DMS79 treated with DMSO at 0.1 percent for 48 hours (cell line): Measurements from ENCODE around the gene CCDC54.
"Not testable (repeated sequence)": the region's sequence is repeated elsewhere in the genome, so short reads cannot be mapped to it uniquely, and the experiment has no call there.

Experiments
- DNase-seq: peaks from one replicate; lab custom pipeline; 2025; lab: John Stamatoyannopoulos, UW

Gene CCDC54

GRCh38 chr3:107377151-107377550 lies at the start of gene CCDC54:
Gene CCDC54 (plus strand): TSS chr3:107377439. CDS start chr3:107377588, 149 bp downstream.
- no peak for DNase-seq

GRCh38 chr3:107328069-107328468 lies 49.2 kb upstream of the CCDC54 start:
- DNase-seq = no peak

GRCh38 chr3:107329088-107329487 lies 48.2 kb upstream of the CCDC54 start:
- DNase-seq = no peak

GRCh38 chr3:107339690-107340089 lies 37.5 kb upstream of the CCDC54 start:
- DNase-seq = not testable (repeated sequence)

GRCh38 chr3:107344722-107345121 lies 32.5 kb upstream of the CCDC54 start:
- DNase-seq = no peak

GRCh38 chr3:107345822-107346405 lies 31.3 kb upstream of the CCDC54 start:
- DNase-seq = no peak

- no peak for DNase-seq
Observed at GRCh38 chr3:107346564-107346963, 30.7 kb upstream of the CCDC54 start.

GRCh38 chr3:107347751-107348150 lies 29.5 kb upstream of the CCDC54 start:
- no peak for DNase-seq

- DNase-seq = no peak
Observed at GRCh38 chr3:107356706-107357105, 20.5 kb upstream of the CCDC54 start.

GRCh38 chr3:107361633-107362032 lies 15.6 kb upstream of the CCDC54 start:
- DNase-seq = no peak

GRCh38 chr3:107365051-107365450 lies 12.2 kb upstream of the CCDC54 start:
- no peak for DNase-seq

- no peak for DNase-seq
Observed at GRCh38 chr3:107366766-107367165, 10.5 kb upstream of the CCDC54 start.

GRCh38 chr3:107367353-107367752 lies 9.9 kb upstream of the CCDC54 start:
- DNase-seq = no peak

GRCh38 chr3:107368654-107369398 lies 8.4 kb upstream of the CCDC54 start:
- DNase-seq = no peak

- no peak for DNase-seq
Observed at GRCh38 chr3:107369791-107370190, 7.4 kb upstream of the CCDC54 start.

GRCh38 chr3:107370907-107371306 lies 6.3 kb upstream of the CCDC54 start:
- no peak for DNase-seq

GRCh38 chr3:107372506-107372905 lies 4.7 kb upstream of the CCDC54 start:
- no peak for DNase-seq

- DNase-seq = no peak
Observed at GRCh38 chr3:107373896-107374295, 3.3 kb upstream of the CCDC54 start.

GRCh38 chr3:107375682-107376081 lies 1.6 kb upstream of the CCDC54 start:
- no peak for DNase-seq

- no peak for DNase-seq
Observed at GRCh38 chr3:107382631-107383030, 5.4 kb downstream of the CCDC54 start.

GRCh38 chr3:107384428-107384827 lies 7.2 kb downstream of the CCDC54 start:
- DNase-seq = no peak

GRCh38 chr3:107384907-107385306 lies 7.7 kb downstream of the CCDC54 start:
- DNase-seq = no peak

- no peak for DNase-seq
Observed at GRCh38 chr3:107387555-107387954, 10.3 kb downstream of the CCDC54 start.
